RCC 7860 (cell line): ENCODE measurements around the gene SELENOO.

Experiments
- DNase-seq: peaks from one replicate; pipeline ENCODE4 v3.0.0-alpha.2; 2015; ENCODE audit warnings: low spot score
- FAIRE-seq: peaks from 2 replicates; lab custom pipeline; 2012; peaks lifted over from hg19 to GRCh38; lab: Jason Lieb, UNC

The SELENOO gene

DNA sequence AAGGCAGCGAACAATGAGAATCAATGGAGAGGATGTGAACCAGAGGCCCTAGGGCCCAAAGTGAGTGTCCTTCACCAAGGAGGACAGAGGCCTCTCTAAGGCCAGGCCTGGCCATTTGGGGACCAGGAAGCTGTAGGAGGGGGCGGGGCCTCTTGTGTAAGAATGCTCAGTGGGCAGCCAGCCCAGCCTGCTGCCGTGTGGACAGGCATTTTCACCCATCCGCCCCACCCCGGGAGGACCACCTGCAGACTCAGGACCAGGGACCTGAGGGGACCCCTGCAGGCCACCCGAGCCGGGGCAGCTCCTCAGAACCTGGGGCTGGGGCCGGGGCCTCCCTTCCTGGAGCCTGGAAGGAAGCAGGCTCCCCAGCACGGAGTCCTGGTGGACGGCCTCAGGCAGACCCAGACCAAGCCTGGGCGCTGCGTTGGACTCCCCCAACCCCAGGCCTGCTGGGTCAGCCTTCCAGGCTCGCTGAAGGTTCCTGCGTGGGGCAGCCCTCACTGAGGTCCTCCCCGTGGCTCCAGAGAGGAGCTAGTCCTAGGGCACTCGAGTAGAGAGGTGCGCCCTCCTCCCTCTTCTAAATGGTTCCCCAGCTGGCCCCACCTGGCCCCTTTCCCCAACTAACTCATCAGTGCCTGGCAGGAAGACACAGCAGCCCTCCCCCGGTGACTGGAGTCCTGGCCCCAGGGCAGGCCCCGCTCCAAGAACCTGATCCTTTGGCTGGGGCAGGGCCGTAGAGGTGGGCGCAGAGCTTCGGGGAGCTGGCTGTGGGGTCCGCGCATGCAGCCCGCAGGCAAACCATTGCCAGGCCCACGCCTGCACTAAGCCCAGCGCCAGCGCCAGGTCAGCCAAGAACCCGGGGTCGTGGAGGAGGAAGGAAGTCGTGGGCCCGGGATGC lies 16.6 kb upstream of the SELENOO start:
- no peak for FAIRE-seq
- DNase-seq = no peak

DNA sequence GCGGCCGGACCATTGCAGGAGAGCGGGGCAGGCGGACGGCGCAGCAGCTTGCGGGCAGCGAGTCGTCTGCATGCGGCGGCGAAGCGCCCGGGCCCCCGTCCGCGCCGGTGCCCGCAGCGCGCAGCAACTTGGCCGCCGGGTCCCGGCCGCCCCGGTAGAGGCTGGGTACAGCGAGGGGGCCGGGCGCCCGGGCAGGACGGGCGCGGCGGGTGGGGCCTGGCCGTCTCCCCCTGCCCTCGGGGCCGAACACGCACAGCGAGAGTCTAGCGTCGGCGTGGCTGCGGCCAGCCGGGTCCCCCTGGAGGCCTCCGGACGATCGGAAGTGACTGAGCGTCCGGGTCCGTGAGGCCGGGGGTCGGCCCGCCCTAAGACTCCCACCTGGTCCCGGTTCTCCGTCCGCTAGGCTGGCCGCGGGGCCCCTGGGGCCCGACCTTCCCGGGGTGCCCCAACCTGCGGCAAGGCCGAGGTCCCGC lies 15.9 kb upstream of the SELENOO start:
- DNase-seq = no peak
- FAIRE-seq = no peak

DNA sequence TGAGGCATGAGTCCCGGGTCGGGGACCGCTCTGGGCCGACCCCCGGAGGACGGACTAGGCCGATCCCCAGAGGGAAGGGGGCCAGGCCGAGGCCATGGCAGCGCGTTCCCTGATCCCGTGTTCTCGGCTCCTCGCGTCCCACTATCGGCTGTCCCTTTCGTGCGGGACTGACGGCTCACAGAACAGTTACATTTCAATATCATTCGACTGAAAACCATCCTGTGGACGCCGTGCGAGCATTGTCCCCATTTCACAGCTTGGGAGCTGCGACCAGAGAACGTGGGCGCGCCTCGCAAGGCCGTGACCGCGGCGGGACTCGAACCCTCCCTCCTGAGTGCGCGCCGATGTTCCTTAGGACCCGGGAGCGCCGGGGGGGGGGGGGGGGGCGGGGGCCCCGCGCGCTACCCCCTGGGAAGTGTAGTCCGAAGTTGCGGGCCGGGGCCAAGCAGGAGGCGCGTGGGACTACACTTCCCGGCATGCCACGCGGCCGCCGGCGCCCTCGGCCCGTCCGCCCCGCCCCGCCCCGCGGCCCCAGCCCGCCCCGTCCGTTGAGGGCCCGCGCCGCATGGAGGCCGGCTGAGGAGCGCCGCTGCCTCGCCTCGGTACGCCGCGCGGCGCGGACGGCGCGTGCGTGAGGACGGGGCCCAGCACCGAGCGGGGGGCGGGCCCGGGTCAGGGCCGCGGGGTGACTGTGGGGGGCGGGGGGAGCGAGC lies 15.3 kb upstream of the SELENOO start, which contains the start of gene TRABD:
TRABD (plus strand) TSS at position 539 of the 713 bp plus-strand sequence. CDS start 7,148 bp downstream, outside the sequence.
- peak; percentile 76 for DNase-seq
- FAIRE-seq = no peak

DNA sequence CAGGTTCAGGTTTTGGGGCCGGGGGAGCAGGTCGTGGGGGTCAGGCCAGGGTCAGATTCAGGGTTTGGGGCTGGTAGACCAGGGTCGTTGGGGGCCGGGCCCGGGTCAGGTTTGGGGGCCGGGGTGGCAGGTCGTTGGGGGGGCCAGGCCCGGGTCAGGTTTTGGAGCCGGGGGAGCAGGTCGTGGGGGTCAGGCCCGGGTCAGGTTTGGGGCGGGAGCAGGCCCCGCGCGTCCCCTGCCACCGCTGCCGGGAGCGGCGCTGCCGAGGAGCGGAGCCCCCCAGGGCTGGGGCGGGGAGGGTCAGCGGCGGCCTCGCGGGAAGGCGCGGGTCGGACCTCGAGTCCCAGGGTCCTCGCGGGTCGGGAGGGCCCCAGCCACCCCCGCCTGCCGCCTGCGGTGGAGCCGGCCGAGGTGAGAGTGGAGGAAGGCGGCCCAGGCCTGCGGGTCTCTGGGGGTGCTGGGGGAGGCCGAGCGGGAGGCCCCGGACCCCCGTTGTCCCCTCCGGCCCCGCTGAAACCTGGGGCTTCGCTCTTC lies 14.6 kb upstream of the SELENOO start:
- no peak for FAIRE-seq

DNA sequence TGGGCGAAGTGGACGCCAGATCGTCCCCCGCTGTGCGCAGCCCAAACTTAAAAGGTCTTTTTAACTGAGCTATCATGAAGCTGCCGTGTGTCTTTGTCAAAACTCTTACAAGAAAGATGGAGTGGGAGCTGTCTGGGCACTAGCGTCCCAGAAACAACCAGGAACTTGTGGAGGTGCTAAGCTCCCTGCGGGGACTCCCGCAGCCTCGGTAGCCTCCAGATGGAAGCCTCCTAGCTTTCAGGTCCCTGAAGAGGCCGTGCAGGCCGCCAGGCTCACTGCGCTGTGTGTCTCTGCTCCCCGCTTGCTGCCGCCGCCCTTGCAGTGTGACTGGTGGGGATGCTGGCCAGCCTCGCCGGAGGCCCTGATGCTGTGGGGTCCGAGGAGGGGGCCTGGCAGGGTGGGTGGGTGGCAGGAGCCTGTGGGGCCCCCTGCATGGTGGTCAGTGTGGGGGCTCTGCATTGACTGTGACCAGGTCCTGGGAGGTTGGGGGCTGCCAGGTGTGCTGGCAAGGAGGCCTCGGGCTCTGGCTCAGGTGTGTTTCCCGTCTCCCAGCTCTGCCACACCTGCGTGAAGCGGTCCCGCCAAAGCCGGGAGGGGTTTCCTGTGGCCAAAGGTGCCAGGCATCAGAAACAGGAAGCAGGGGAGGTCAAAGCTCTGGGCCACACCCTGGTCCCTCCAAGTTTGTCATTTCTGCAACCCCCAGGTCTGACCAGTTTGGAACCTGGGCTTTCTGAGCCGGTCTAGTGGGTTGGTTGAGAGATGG lies 13.9 kb upstream of the SELENOO start:
- FAIRE-seq (no peak), DNase-seq (no peak)

More for the DNA sequence above, 14.6 kb upstream of the SELENOO start:
- DNase-seq = no peak

DNA sequence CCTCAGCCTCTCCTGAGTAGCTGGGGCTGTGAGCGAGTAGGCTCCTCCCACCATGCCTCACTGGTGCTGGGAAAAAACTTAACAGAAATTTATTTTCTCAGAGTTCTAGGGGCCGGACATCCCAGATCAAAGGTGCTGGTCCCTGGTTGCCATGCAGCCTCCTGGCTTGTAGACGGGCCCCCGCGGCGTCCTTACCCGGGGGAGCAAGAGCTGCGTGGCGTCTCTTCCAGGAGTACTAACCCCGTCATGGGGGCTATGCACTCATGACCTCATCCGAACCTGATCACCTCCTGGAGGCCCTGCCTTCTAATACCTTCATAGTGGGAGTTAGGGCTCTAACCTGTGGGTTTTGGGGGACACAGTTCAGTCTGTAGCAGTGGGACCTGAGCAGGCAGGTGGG lies 12.5 kb upstream of the SELENOO start:
- FAIRE-seq (no peak), DNase-seq (no peak)

DNA sequence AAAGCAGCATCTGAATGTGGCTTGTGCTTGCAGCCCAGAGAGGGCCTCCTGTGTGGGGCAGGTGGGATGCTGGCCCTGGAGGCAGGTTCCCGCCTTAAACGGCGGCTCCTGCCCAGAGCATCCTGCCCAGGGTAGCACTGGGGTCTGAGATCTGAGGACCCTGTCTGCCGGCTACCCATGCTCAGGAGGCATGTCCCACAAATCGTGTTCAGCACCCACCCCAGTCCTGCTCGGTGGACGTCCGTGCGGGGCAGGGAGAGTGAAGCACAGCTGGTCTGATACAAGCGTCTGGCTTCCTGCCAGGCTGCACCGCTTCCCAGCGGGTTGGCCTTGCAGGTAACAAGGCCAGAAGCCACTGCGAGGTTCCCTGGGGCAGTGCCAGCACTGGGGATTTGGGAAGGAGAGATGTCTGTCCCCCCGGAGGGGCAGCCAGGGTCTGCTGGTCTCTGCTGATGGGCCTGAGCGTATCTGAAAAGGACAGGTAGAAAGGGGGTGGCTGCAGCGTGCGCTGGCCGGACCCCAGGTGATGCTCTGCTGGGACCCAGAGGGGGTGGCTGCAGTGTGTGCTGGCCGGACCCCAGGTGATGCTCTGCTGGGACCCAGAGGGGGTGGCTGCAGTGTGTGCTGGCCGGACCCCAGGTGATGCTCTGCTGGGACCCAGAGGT lies 11.5 kb upstream of the SELENOO start:
- FAIRE-seq (no peak), DNase-seq (no peak)

DNA sequence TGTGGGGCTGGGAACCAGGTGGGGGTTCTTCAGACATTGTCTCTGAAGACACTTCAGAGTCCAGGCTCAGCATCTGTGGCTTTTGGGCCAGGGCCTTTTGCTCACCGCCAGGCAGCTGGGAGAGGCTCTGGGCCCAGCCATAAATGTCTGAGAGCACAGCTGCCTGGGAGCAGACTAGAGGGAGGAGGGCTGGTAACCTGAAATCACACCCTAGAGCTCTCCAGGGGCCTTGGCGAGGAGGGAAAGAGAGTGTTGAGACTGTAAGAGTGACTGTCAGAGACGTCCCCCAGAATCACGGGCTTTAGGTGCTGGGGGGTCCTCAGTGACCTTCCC lies 11.0 kb upstream of the SELENOO start:
- DNase-seq (no peak), FAIRE-seq (no peak)

DNA sequence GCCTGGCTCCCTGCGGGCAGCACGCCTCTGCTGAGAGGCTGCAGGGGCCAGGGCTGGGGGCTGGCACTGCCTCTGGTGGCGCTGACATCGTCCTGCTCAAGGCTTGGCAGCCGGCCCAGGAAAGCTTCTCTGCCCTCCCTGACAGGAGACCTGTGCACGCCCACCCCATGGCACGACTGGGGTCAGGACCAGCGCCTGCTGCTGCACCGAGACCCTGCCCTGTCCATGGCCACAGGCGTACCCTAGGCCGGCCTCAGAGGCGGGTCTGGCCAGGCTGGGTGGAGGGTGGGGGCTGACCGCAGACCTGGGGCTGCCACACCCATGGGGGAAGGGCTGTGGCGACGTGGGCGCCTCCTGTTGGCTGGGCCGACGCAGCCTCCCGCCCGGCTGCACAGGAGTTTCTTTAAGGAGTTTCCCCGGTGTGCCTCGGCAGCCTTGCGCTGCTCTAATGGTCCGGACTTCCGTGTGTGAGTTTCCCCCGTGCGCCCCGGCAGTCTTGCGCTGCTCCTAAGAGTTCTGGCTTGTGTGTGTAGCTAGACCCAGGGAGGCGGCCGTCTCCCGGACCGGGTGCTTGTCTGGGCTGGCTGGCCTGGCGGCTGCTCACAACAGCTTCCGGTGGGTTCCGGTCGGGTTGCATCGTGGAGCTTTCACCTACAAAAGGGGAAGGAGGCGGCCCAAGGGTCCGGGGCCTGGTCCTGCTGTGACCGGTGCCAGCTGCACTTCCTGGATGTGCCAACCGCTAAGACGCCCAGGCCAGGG lies 10.4 kb upstream of the SELENOO start:
- DNase-seq (peak; percentile 75), FAIRE-seq (no peak)

DNA sequence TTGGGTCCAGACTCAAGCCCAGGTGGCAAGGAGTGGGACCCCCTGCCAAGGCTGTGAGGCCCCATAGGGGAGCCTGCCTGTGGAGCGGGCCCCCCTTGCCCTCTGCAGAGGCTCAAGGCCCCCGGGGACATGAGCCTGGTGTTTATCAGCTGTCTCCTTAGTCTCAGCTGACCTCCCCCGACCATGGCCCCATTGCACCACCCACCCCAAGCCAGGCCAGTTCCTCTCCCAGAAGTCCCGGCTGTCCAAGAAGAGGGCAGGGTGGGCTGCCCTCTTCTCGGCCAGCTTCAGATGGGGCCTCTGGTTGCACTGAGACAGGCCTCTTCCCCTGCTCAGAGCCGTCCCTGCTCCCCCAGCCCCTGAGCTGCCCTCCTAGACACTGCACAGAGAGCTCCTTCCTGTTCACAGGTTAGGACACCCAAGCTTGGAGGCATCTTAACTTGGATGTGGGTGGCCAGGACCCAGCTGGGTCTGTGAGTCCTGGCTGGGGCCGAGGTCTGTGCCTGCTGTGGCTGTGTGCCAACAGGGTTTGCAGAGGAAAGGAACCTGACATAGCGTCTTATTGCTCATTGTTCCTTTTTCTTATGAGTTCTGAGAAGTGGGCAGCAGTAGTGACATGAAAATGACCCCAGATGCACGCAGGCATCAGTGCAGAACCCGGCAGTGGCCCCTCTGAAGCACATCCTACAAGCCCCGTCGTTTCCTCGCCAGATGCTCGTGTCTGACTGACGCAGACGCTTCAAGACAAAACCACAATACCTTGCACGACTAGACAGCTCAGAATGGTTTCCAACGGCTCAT lies 9.7 kb upstream of the SELENOO start:
- DNase-seq (peak; percentile 4), FAIRE-seq (no peak)

DNA sequence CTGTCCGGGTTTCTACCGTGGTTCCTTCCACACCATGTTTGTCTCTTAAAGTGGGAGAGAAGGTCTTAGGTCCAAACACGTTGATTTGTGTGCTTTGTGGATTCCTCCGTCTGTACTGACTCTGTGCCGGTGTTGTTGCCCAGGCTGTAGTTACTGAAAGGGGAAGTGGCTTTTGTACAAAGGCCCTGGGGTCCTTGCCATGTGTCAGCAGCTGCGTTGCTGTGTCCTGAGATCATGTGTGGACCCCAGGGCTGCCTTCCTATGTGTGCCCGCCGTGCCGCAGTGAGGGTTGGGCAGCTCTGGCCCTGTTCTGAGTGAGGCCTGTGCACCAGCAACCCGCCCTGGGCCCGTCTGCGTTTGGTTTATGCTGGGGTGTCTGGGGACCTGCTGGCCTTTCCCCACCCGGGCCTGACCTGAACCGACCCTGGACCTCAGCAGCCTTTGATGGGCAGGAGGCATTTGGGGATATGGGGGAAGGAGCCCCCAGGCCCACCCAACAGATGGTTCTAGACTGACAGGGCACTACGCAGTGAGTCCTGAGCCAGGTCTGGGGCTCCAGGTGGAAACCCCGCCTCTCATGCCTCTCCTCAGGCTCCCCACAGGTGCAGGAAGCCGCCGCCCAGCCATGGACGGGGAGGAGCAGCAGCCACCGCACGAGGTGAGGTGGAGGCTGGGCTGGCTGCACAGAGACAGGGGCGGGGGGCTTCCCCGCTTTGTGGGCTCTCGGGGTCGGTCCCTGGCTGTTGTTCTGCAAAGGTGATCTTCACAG lies 8.2 kb upstream of the SELENOO start:
- DNase-seq (no peak), FAIRE-seq (no peak)

DNA sequence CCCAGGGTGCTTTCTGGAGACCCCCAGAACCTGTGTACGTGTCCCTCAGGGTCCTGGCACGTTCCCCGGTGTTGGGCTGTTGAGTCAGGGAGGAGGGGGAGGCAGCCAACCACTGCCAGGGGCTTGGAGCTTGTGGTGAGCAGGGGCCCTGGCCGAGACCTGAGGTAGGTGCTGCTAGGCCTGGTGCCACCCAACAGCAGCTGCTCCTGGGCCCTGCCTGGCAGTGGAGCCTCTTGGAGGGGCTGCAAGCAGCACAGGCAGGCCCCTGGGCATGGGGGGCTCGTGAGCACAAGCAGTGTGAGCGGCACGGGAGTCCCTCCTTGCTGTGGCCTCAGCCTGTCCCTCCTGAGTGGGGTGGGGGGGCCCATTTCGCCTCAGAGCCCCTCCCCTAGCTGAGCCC lies 7.2 kb upstream of the SELENOO start:
- no peak for FAIRE-seq
- no peak for DNase-seq

DNA sequence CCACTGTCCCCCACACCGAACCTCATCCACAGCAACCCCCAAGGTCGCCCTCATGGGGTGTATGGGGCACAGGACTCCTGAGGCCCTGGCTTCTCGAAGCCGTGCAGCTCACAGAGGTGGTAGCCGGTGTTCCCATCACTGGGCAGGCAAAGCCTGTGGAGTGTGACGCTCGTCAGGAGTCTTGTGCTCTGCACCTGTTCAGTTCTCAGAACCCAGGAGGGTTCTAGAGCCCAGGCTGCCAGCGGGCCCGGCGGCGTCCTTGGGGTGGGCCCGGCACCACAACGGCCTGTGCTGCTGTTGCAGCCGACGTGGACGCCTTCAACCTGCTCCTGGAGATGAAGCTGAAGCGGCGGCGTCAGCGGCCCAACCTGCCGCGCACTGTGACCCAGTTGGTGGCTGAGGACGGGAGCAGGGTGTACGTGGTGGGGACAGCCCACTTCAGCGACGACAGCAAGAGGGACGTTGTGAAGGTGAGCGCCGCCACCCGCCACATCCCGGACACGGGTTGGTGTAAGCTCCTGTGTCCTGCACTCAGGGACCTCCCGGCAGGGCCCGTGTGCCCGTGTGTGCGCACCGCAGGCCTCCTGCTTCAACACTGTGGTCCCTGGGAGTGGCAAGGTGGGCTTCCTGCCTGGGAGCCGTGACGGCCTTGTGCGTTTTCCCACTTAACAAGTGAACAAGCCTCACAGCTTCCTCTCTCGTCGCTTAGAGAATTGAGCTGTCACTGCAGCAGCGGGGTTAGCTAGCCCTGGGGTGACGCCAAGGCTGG lies 6.6 kb upstream of the SELENOO start:
- FAIRE-seq = no peak

DNA sequence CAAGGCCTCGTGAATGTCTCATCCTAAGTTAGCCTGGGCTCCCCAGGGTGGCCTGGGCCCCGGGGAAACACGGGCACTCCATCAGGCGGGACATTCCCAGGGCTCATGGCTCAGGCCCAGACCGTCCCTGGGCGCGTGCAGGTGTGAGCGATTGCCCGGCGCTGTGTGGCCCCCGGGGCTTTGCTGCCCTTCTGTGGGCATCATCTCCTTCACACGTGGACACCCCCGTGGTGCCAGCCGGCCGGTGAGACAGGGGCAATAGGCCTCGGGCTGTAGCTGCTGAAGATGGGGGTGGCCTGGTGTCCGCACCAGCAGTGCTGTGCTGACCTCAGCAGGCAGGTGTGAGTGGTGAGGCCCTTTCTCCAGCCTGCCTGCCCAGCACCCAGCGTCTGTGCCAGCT lies 4.6 kb upstream of the SELENOO start:
- FAIRE-seq = no peak
- DNase-seq = no peak

More for the DNA sequence above, 6.6 kb upstream of the SELENOO start:
- no peak for DNase-seq

DNA sequence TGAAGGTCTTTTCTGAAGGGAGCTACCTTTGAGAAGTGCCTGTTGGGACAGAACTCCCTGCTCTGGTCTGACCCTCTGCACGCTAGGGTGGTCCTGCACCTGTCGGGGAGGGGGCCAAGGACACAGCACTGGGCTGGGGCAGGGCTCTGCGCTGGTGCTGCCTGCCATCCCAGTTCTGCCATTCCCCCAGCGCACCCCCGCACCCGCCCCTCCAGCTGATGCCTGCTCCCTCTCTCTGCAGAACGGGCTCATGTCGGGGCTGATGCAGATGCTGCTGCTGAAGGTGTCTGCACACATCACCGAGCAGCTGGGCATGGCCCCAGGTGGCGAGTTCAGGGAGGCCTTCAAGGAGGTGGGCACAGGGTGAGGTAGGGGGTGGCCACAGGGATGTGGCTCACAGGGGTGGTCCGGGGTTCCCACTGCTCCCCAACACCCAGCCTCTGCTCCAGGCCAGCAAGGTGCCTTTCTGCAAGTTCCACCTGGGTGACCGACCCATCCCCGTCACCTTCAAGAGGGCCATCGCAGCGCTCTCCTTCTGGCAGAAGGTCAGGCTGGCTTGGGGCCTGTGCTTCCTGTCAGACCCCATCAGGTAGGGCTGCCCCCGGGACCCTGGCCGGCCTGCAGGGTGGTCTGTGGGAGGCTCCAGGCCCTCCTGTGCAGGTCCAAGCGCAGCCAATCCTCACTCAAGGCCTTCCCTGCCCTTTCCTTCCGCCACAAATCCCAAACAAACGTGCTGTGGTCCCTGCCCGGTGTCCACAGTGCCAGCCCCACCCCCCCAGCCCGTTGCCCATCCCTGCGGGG lies 3.6 kb upstream of the SELENOO start:
- FAIRE-seq (no peak), DNase-seq (no peak)

DNA sequence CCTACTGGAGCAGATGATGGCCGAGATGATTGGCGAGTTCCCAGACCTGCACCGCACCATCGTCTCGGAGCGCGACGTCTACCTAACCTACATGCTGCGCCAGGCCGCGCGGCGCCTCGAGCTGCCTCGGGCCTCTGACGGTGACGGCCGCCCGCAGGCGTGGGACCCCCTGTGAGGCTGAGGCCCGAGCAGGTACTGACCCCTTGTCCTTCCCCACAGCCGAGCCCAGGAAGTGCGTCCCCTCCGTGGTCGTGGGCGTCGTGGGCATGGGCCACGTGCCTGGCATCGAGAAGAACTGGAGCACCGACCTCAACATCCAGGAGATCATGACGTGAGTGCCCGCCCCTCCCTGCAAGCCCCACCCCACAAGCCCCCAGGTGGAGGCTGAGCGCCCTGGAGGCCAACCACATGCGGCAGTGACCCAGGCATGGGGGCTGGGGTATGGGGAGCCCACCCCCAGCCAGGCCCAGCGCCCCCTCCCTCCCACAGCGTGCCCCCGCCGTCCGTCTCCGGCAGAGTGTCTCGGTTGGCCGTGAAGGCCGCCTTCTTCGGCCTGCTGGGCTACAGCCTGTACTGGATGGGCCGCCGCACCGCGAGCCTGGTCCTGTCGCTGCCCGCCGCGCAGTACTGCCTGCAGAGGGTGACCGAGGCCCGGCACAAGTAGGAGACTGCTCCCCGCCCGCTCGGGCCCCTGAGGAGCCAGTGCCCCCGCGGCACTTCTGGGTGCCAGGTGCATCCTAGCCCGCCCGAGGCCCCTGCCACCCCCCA lies 2.8 kb upstream of the SELENOO start:
- DNase-seq (no peak), FAIRE-seq (no peak)
